ENCODE data around the gene AQP11.
A peak's percentile ranks its signal among the peaks of the same experiment; 100 is the strongest.

Gene AQP11

DNA sequence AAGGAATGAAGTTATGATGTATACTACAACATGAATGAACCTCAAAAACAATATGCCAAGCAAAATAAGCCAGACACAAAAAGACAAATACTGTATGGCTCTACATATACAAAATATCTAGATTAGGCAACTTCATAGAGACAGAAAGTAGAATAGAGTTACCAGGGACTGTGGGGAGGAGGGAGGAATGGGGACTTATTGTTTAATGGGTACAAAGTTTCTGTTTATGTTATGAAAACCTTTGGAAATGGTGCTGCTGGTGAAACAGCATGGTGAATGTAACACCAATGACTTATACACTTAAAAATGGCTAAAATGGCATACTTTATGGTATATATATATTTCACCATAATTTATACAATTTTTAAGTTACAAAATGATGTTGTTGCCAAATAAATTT lies 4.1 kb downstream of the AQP11 start:
- DNase-seq: no peak

DNA sequence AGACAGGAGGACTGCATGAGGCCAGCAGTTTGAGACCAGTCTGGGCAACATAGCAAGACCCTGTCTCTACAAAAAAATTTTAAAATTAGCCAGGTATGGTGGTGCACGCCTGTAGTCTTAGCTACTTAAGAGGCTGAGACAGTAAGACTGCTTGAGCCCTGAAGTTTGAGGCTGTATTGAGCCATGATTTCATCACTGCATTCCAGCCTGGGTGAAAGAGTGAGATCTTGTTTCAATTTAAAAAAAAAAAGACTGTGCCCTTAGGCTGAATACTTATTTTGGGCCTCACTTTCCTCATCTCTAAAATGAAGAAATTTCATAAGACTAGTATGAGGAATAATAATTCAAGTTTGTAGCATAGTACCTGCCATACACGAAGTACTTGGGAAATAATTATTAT lies 6.9 kb downstream of the AQP11 start:
- no peak for DNase-seq

DNA sequence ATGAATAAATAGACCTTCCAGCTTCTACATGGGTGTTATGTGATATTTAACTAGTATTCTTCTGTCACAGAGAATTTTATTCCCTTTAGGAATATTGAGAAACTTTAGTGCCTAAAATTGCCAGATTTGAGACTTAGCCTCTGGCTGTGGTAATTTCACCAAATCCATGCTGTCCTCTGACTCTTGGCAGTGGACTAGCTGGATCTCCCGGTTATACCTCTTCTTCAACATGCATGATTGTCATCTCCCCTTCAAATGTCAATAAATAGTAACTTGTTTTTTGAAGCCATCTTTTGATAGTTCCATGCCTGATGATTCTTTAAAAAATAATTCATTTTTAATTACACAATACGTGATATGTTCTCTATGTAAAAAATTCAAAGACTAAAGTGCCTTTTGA lies 8.4 kb downstream of the AQP11 start:
- no peak for DNase-seq

DNA sequence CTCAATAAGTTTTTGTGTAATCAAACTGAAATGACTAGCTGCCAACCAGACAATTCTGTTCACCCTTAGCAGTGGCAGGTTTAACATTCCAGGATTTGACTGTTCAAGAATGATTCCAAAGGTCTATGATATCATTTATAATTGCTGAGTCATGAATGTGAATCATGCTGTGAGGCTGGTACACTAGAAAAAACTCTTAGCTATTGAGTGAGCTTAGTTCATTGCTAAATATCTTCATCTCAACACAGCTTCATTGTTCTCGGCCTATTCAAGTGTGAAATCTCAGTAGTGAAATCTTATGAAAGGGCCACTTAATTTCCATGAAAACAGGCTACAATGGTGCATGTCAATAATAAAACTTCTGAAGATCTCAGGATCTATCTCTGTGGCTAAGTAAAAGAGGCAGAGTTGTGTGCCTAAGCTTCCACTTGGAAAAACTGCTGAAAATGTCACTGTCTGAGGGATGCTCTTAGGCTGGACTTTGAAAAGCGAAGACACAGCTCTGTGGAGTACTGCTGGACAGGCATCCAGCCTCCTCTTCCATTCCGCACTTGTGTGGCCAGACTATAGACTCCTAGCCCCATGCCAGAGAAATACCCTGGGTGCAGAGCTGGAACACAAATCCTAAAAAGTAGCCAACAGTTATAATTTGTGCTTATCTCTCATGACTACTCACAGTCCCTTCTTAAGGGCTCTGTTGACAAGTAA lies 12.8 kb downstream of the AQP11 start:
- peak; percentile 40 for DNase-seq

DNA sequence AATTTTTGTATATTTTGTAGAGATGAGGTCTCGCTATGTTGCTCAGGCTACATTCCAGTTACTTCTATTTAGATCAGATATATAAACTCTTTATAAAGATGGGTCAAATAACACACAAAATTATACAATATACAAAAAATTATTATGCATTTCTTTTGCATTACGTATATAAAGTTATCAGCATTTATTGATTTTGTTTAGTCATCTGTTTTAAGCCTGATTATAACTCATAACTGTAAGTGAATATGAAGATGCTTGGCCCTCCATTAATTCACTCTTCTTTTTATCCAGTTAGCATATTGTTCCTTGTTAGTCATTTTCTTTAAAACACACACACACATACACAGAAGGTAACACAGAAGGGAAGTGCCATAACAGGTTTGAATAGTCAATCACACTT lies 14.5 kb downstream of the AQP11 start:
- no peak for DNase-seq

DNA sequence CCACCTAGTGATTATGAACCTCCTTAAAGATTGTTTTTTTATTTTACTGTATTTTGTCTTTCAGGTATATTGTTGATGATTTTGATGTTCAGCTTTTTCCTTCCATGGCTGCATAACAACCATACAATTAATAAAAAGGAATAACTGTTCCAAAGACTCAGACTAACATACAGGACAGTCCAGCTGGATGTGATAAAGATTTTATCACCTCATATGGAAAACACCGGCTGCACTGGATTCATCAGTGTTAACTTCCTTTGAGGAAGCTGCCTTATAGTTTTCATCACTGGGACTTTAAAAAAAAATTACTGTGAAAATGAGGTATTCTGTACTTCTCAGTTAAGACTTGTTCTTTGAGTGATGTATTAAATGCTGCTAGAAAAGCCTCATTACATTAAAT lies 19.5 kb downstream of the AQP11 start:
- DNase-seq: no peak

- DNase-seq: peak; percentile 29
Measured at GRCh38 chr11:77611921-77612320, 22.2 kb downstream of the AQP11 start.

DNA sequence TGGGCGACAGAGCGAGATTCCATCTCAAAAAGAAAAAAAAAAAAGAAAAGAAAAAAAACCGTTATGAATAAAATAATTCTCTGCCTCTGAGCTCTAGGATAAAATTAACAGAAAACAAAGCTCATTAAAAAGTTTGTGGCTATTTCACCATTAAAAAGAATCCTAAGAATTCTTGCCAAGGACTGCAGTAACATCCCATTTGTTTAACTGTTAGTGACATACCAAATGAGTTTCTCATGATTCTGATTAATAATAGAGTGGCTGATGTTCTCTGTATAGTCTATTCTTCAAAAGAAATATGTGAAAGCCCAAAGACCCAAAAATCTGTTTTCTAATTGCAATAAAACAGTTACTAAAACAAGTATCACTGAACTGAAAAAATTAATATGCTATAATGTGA lies 28.1 kb downstream of the AQP11 start:
- DNase-seq: no peak

DNA sequence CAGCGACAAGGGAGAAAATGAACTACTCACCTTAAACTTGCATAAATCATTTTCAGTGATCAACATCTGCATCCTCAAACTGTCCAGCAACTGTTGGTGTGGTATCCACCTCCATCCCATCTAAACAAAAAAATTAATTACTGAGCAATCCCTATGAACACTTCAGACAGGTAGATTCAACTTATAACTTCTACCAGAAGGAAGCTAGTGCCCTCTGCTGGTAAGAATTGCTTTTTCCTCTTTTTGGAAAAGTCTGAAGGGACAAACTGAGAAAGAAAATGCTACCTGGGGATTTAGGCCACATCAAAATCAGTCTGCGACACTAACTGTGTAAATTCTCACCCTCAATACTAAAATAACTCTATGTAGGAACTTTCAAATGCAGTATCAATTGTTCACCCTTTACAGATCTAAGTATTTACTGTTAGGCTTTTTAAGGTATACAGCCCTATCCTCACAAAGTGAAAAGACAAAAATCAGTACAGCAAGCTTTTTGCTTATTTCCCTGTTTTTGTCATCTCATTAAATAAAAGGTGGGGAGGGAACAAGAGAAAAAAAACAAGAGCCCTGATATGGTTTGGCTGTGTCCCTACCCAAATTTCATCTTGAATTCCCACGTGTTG lies 29.9 kb downstream of the AQP11 start:
- peak; percentile 79 for DNase-seq

DNA sequence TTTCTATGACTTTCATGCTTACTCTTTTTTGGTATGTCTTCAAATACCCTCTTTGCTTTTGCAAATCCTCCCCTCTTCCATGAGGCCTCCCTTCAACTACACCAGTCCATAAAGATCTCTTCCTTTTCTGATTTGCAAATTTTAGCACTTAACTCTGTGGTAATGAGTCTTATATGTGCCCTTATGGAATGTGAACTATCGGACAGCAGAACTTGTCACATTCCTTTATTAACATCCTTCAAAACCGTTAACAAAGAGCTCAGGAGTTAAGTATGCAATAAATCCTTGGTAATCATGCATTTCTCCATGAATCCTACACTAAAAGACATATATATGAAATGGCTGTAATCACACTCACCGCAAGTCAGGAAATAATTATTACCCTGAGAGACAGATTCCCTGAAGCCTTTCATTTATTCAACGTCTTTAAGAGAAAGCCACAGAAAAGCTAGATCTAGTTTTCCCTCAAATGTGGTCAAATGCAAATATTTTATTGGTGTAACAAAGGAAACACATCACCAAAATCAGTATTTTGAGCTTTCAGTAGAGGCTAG lies 40.5 kb downstream of the AQP11 start:
- DNase-seq: no peak

DNA sequence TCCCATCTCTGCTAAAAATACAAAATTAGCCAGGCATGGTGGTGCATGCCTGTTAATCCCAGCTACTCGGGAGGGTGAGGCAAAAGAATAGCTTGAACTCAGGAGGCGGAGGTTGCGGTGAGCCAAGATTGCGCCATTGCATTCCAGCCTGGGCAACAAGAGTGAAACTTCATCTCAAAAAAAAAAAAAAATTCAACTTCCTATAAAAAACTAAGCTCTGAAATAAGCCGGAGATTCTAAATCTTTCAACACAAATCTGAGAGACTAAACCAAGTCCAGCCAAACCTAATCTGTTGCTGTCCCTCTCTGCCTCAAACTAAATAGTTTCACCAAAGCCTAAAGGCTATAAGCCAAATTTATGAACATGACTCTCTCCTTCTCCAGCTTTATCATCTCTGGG lies 44.2 kb downstream of the AQP11 start:
- peak; percentile 22 for DNase-seq

DNA sequence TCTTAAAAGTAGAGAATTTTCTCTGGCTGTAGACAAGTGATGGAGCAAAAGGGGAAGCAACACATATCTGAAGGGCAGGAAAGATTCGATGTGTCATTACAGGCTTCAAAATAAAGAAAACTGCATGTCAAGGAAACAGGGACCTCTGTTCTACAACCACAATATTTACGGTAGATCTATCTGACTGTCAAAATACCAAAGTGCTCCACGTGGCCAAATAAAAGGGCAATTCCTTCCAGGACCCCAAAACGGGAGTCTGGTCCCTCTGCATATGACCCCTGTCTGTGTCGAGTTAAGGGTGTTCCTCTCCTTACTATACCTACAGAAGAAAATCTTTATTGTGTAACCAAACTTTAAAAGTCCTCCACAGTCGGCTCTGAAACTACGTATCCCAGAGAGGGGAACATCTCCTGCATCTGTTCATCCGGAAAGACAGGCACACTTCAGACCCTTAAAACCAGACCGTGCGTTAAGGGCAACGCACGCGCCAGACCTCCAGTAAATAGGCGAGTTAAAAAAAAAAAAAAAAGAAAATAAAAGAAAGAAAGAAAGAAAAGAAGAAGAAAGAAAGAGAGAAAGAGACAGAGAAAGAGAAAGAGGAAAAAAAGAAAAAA lies 47.1 kb downstream of the AQP11 start:
- peak; percentile 61 for DNase-seq

- DNase-seq: peak; percentile 97
Measured at GRCh38 chr11:77637345-77638165, 47.8 kb downstream of the AQP11 start, which contains the start of gene CLNS1A. CLNS1A (minus strand) TSS chr11:77637794; CDS start chr11:77637714, 80 bp downstream.

GRCh38 chr11:77642228-77642627 lies 52.5 kb downstream of the AQP11 start:
- DNase-seq: no peak

DNA sequence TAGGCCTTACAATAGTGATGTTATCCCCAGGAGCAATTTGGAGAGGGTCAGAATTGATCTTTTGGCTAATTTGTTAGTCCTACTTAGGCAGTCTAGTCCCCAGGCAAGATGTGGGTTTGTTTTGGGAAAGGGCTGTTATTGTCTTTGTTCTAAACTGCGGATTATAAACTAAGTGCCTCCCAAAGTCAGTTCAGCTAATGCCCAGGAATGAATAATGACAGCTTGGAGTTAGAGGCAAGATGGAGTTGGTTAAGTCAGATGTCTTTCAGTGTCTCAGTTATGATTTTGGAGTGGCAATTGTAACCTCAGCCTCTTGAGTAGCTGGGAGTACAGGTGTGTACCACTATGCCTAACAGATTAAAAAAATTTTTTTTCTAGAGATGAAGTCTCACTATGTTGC lies 55.1 kb downstream of the AQP11 start:
- no peak for DNase-seq

DNA sequence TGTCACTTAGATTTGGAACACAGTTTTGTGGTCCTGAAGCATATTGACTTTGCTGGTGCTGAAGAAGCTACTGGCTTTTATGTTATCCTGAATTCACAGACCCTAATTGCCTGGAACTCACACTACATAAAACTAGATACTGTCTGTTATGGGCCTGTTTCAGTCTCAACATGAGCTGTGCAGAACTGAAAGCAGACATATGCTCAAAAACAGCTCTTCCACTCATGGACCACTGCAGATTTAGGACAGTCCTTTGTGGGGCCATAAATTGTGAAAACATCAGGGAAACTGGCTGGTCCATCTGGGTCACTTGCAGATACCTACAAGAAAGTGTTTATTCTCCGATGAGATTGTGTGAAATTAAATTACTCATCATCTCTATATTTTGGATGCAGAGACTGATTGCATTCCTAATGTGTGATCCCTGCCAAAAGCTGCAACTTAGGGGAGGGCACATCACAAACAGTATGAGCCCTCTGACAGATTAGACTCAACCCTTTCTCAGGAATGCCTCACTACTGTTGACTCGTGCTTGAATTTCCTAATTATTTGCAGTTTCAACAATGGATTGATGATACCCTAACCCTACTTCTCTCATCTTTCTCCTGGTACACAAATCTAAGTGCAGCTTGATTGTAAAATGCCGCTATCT lies 58.0 kb downstream of the AQP11 start:
- no peak for DNase-seq

GRCh38 chr11:77650123-77650522 lies 60.4 kb downstream of the AQP11 start:
- no peak for DNase-seq

DNA sequence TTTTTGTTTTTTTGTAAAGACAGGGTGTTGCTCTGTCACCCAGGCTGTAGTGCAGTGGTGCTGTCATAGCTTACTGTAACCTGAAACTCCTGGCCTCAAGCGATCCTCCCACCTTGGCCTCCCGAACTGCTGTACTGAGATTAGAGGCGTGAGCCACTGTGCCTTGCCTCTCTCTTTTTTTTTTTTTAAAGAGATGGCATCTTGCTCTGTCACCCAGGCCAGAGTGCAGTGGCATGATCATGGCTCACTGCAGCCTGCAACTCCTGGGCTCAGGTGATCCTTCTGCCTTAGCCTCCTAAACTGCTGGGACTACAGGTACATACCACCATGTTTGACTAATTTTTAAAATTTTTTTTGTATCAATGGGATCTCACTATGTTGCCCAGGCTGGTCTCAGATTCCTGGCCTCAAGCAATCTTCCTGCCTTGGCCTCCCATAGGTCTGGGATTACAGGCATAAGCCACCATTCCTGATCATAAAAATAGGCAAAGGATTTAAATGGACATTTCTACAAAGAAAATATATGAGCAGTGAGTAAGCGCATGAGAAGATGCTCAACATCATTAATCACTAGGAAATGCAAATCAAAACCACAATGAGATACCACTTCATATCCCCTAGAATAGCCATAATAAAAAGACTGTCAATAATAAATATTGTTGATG lies 65.1 kb downstream of the AQP11 start:
- no peak for DNase-seq

DNA sequence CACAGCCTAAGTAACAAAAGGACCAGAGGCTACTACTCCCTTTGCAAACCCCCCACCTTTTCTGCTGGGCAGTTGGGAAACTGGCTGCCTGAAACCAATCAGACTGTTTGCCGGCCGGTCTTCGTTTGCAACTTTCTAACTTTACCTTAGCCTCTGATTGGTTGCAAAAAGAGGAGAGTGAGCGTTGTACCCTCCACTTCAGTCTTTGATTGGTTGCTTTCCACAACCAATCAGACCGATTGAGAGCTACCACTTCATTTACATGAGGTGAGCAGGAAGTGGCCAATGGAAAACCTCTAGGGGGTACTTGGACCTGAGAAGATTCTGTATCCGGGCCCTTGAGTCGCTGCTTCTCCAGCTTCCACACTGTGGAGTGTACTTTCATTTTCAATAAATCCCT lies 66.6 kb downstream of the AQP11 start:
- DNase-seq: no peak

- DNase-seq: peak; percentile 57
Measured at GRCh38 chr11:77658213-77659013, 68.7 kb downstream of the AQP11 start.
